T-helper 22 cell (primary cell): ENCODE data around the gene REXO5.
"Not testable (repeated sequence)": the region's sequence is repeated elsewhere in the genome, so short reads cannot be mapped to it uniquely, and the experiment has no call there.

ENCODE experiments used
- DNase-seq: peaks from one replicate; pipeline ENCODE4 v3.0.0-alpha.2; 2020; ENCODE audit warnings: low read depth

REXO5 gene

GRCh38 chr16:20806168-20807050, at the start of gene REXO5, which contains the start of gene ERI2:
REXO5 (plus strand) TSS chr16:20806527; CDS start chr16:20806954, 427 bp downstream.
ERI2 (minus strand) TSS chr16:20806472; CDS start chr16:20806430, 42 bp downstream.
- DNase-seq, result peak; percentile 60

GRCh38 chr16:20760346-20760745, 46.0 kb upstream of the REXO5 start:
- no peak for DNase-seq

GRCh38 chr16:20761175-20761574, 45.2 kb upstream of the REXO5 start:
- no peak for DNase-seq

- no peak for DNase-seq
These were observed 43.8 kb upstream of the REXO5 start for GRCh38 chr16:20762404-20763123.

GRCh38 chr16:20763461-20764232, 42.7 kb upstream of the REXO5 start, which contains the start of gene ACSM3:
ACSM3 (plus strand) TSS chr16:20764014; CDS start chr16:20770035, 6,021 bp downstream.
- DNase-seq, result peak; percentile 47

- not testable (repeated sequence) for DNase-seq
These were observed 41.9 kb upstream of the REXO5 start for GRCh38 chr16:20764448-20764847.

GRCh38 chr16:20765732-20766131, 40.6 kb upstream of the REXO5 start:
- DNase-seq, result no peak

- DNase-seq, result no peak
These were observed 40.0 kb upstream of the REXO5 start for GRCh38 chr16:20766294-20766693.

GRCh38 chr16:20767577-20767976, 38.8 kb upstream of the REXO5 start:
- no peak for DNase-seq

GRCh38 chr16:20768121-20768520, 38.2 kb upstream of the REXO5 start:
- DNase-seq, result no peak

- no peak for DNase-seq
These were observed 37.5 kb upstream of the REXO5 start for GRCh38 chr16:20768818-20769217.

- DNase-seq, result no peak
These were observed 32.6 kb upstream of the REXO5 start for GRCh38 chr16:20773679-20774078.

- DNase-seq, result peak; percentile 9
These were observed 31.5 kb upstream of the REXO5 start for GRCh38 chr16:20774703-20775362.

- no peak for DNase-seq
These were observed 24.6 kb upstream of the REXO5 start for GRCh38 chr16:20781697-20782096.

GRCh38 chr16:20782470-20782869, 23.9 kb upstream of the REXO5 start:
- DNase-seq, result no peak

- DNase-seq, result no peak
These were observed 22.1 kb upstream of the REXO5 start for GRCh38 chr16:20784204-20784603.

GRCh38 chr16:20789130-20789529, 17.2 kb upstream of the REXO5 start:
- DNase-seq, result no peak

- no peak for DNase-seq
These were observed 14.3 kb upstream of the REXO5 start for GRCh38 chr16:20791923-20792612.

GRCh38 chr16:20798364-20798763, 8.0 kb upstream of the REXO5 start:
- no peak for DNase-seq

- no peak for DNase-seq
These were observed 6.7 kb upstream of the REXO5 start for GRCh38 chr16:20799599-20799998.

- DNase-seq, result no peak
These were observed 5.0 kb upstream of the REXO5 start for GRCh38 chr16:20801278-20801677.
